ENCODE results near the gene ZC3H12C.

The ZC3H12C gene

GRCh38 chr11:110174645-110175310 lies 81.6 kb downstream of the ZC3H12C start:
- no peak for DNase-seq (ENCODE audit: low spot score)
- in situ Hi-C loops (cut with MboI; ENCODE audit: low sequenced_read_pairs, unreplicated experiment), result no loop called here
- TF ChIP-seq CTCF (IDR thresholded peaks at IDR 0.05; ENCODE audit: borderline replicate concordance, control extremely low read depth, extremely low read depth, insufficient read depth, missing control alignments), result no peak

- in situ Hi-C loops (cut with MboI; ENCODE audit: low sequenced_read_pairs, unreplicated experiment), result no loop called here
- no peak for DNase-seq (ENCODE audit: low spot score)
- TF ChIP-seq CTCF (IDR thresholded peaks at IDR 0.05; ENCODE audit: borderline replicate concordance, control extremely low read depth, extremely low read depth, insufficient read depth, missing control alignments), result no peak
Observed at GRCh38 chr11:110176366-110177085, 83.3 kb downstream of the ZC3H12C start.

- no peak for TF ChIP-seq CTCF (IDR thresholded peaks at IDR 0.05; ENCODE audit: borderline replicate concordance, control extremely low read depth, extremely low read depth, insufficient read depth, missing control alignments)
- in situ Hi-C loops (cut with MboI; ENCODE audit: low sequenced_read_pairs, unreplicated experiment), result no loop called here
- no peak for DNase-seq (ENCODE audit: low spot score)
Observed at GRCh38 chr11:110177086-110177456, 83.9 kb downstream of the ZC3H12C start.

- in situ Hi-C loops (cut with MboI; ENCODE audit: low sequenced_read_pairs, unreplicated experiment), result no loop called here
Observed at GRCh38 chr11:110179064-110179463, 85.9 kb downstream of the ZC3H12C start.

GRCh38 chr11:110182886-110183285 lies 89.7 kb downstream of the ZC3H12C start:
- in situ Hi-C loops (cut with MboI; ENCODE audit: low sequenced_read_pairs, unreplicated experiment), result loop anchor here (10.0 kb wide), 1 partner anchor 238 kb away; no protein-coding TSS in a partner anchor
- DNase-seq (ENCODE audit: low spot score), result no peak
- no peak for TF ChIP-seq CTCF (IDR thresholded peaks at IDR 0.05; ENCODE audit: borderline replicate concordance, control extremely low read depth, extremely low read depth, insufficient read depth, missing control alignments)

More at GRCh38 chr11:110179064-110179463, 85.9 kb downstream of the ZC3H12C start:
- TF ChIP-seq CTCF (IDR thresholded peaks at IDR 0.05; ENCODE audit: borderline replicate concordance, control extremely low read depth, extremely low read depth, insufficient read depth, missing control alignments), result no peak
- DNase-seq (ENCODE audit: low spot score), result no peak

GRCh38 chr11:110184456-110184855 lies 91.3 kb downstream of the ZC3H12C start:
- no peak for TF ChIP-seq CTCF (IDR thresholded peaks at IDR 0.05; ENCODE audit: borderline replicate concordance, control extremely low read depth, extremely low read depth, insufficient read depth, missing control alignments)
- DNase-seq (ENCODE audit: low spot score), result no peak
- in situ Hi-C loops (cut with MboI; ENCODE audit: low sequenced_read_pairs, unreplicated experiment), result loop anchor here (10.0 kb wide), 1 partner anchor 240 kb away; no protein-coding TSS in a partner anchor

Data from GM13976 (cell line).